ENCODE measurements around the gene GLP1R. TPM values are rescaled to one million over a fixed set of nuclear protein-coding genes. Genes with fewer than 3 reads are reported as not detected.

Gene GLP1R
- total RNA-seq, 3 donors from 2014 or later: 0.09 to 0.14 TPM; not detected in 1

- Histone ChIP-seq H3K4me1 (ENCODE audit: low read depth) (no peaks in the 10 kb centered on the region), H3K36me3 (ENCODE audit: low read depth) (no peaks in the 10 kb centered on the region), H3K4me3 (no peak overlapping the region), H3K9me3 (no peaks in the 10 kb centered on the region)
- no peak for TF ChIP-seq CTCF (IDR thresholded peaks at IDR 0.05)
- intact Hi-C loops (cut with DNase I, micrococcal nuclease): no loop called here
- no peak for ATAC-seq
- no peak for DNase-seq
These were observed 30.9 kb downstream of the GLP1R start for GRCh38 chr6:39079197-39080125.

GRCh38 chr6:39080246-39080875 is 31.8 kb downstream of the GLP1R start:
- DNase-seq (no peak), ATAC-seq (no peak)
- H3K36me3 ChIP-seq (ENCODE audit: low read depth): no peaks in the 10 kb centered on the region
- H3K4me1 ChIP-seq (ENCODE audit: low read depth): no peaks in the 10 kb centered on the region
- no peak for TF ChIP-seq CTCF (IDR thresholded peaks at IDR 0.05)
- H3K4me3 ChIP-seq: no peak overlapping the region
- no peaks in the 10 kb centered on the region for H3K9me3 ChIP-seq
- intact Hi-C loops (cut with DNase I, micrococcal nuclease): no loop called here

- Histone ChIP-seq H3K4me3 (no peak overlapping the region), H3K9me3 (no peaks in the 10 kb centered on the region), H3K4me1 (ENCODE audit: low read depth) (no peaks in the 10 kb centered on the region), H3K36me3 (ENCODE audit: low read depth) (no peaks in the 10 kb centered on the region)
- DNase-seq: no peak
- TF ChIP-seq CTCF (IDR thresholded peaks at IDR 0.05): no peak
- intact Hi-C loops (cut with DNase I, micrococcal nuclease): no loop called here
- ATAC-seq: no peak
These were observed 33.7 kb downstream of the GLP1R start for GRCh38 chr6:39082310-39082709.

GRCh38 chr6:39083231-39083634 is 34.7 kb downstream of the GLP1R start:
- no peak for TF ChIP-seq CTCF (IDR thresholded peaks at IDR 0.05)
- no peaks in the 10 kb centered on the region for H3K9me3 ChIP-seq
- DNase-seq (no peak), ATAC-seq (no peak)
- no peaks in the 10 kb centered on the region for H3K4me1 ChIP-seq (ENCODE audit: low read depth)
- no peaks in the 10 kb centered on the region for H3K36me3 ChIP-seq (ENCODE audit: low read depth)
- intact Hi-C loops (cut with DNase I, micrococcal nuclease): no loop called here
- H3K4me3 ChIP-seq: no peak overlapping the region

GRCh38 chr6:39084506-39084905 is 35.9 kb downstream of the GLP1R start:
- intact Hi-C loops (cut with DNase I, micrococcal nuclease): no loop called here
- H3K36me3 ChIP-seq (ENCODE audit: low read depth): no peaks in the 10 kb centered on the region
- no peak for DNase-seq

More at GRCh38 chr6:39084506-39084905, 35.9 kb downstream of the GLP1R start:
- no peak for ATAC-seq
- TF ChIP-seq CTCF (IDR thresholded peaks at IDR 0.05): no peak
- no peak overlapping the region for H3K4me3 ChIP-seq
- no peaks in the 10 kb centered on the region for H3K4me1 ChIP-seq (ENCODE audit: low read depth)
- H3K9me3 ChIP-seq: no peaks in the 10 kb centered on the region
